ENCODE measurements around the gene NEURL1.

Gene NEURL1

DNA sequence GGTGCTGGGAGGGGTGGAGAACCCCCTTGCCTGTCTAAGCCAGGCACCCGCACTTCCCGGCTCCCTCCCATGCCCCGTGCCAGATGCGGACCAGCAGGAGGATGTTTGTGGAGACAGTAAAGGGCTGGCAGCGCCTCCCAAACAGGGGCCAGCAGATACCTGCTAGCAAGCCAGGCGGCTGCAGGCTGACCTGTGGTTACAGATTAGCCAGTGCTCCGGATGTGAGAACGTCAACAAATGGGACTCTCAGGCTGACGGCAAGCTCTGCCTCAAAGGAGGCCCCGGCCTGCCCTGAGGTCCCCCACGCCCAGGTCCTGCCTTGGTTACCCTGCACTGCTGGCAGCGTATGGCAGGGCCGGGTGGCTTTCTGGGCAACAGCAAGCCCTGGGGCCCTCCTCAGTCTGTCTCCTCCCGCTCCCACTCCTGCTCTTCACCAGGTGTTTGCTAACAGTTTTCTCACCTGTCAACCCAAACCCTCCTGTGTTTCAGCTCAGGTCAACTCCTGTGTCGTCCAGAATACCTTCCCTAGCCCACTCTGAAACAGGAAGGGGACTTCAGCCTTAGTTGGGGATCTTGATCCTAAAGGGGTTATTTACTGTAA lies 85.4 kb downstream of the NEURL1 start:
- no peak overlapping the region for H3K27ac ChIP-seq (ENCODE audit: low read depth, low read length, severe bottlenecking)
- 91 to 93% methylated on average over 9 to 14 of the region's 15 CpGs for WGBS, 2 experiments (ENCODE audit: insufficient coverage in 2 of 2)

DNA sequence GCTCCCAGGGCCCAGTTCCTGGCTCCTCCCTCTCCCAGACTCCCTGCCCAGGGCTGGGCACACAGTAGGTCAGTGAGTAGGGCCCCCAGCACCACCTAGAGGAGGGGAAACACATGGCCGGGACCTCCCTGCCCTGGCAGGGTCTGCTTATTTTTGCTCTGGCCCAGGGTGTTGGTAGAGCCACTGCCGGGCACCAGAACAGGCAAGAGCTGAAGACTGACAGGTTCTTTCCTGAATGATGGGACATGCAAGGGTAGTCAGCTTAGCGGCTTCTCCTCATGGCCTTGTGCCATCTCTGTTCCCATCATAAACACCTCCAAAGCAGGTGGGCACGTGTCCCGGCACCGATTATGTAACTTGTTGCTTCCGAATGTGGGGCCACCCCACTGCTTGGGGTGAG lies 86.5 kb downstream of the NEURL1 start:
- 89 to 97% methylated on average over 5 to 7 of the region's 7 CpGs for WGBS, 2 experiments (ENCODE audit: insufficient coverage in 2 of 2)
- Histone ChIP-seq H3K9me3 (ENCODE audit: control insufficient read depth, low read length) (no peaks in the 10 kb centered on the region), H3K4me3 (ENCODE audit: extremely low read depth, insufficient read depth, low read length, poor library complexity, severe bottlenecking) (no peak overlapping the region), H3K27ac (ENCODE audit: low read depth, low read length, severe bottlenecking) (no peak overlapping the region), H3K4me1 (ENCODE audit: control insufficient read depth, insufficient read depth, low read length, poor library complexity, severe bottlenecking) (peaks cover 2% of the 10 kb centered on the region), H3K36me3 (ENCODE audit: control insufficient read depth, insufficient read depth, low read length) (no peaks in the 10 kb centered on the region)

More for the DNA sequence above, 85.4 kb downstream of the NEURL1 start:
- no peak overlapping the region for H3K4me3 ChIP-seq (ENCODE audit: extremely low read depth, insufficient read depth, low read length, poor library complexity, severe bottlenecking)
- no peaks in the 10 kb centered on the region for H3K9me3 ChIP-seq (ENCODE audit: control insufficient read depth, low read length)
- H3K4me1 ChIP-seq (ENCODE audit: control insufficient read depth, insufficient read depth, low read length, poor library complexity, severe bottlenecking), result peaks cover 2% of the 10 kb centered on the region
- no peaks in the 10 kb centered on the region for H3K36me3 ChIP-seq (ENCODE audit: control insufficient read depth, insufficient read depth, low read length)

- Histone ChIP-seq H3K4me1 (ENCODE audit: control insufficient read depth, insufficient read depth, low read length, poor library complexity, severe bottlenecking) (peaks cover 2% of the 10 kb centered on the region), H3K36me3 (ENCODE audit: control insufficient read depth, insufficient read depth, low read length) (no peaks in the 10 kb centered on the region), H3K27ac (ENCODE audit: low read depth, low read length, severe bottlenecking) (no peak overlapping the region), H3K9me3 (ENCODE audit: control insufficient read depth, low read length) (no peaks in the 10 kb centered on the region), H3K4me3 (ENCODE audit: extremely low read depth, insufficient read depth, low read length, poor library complexity, severe bottlenecking) (no peak overlapping the region)
- whole genome bisulfite sequencing, 2 experiments (ENCODE audit: insufficient coverage in 2 of 2), result 79 to 93% methylated on average over 2 to 5 of the region's 7 CpGs
These were observed 86.9 kb downstream of the NEURL1 start for GRCh38 chr10:103580430-103580829.

DNA sequence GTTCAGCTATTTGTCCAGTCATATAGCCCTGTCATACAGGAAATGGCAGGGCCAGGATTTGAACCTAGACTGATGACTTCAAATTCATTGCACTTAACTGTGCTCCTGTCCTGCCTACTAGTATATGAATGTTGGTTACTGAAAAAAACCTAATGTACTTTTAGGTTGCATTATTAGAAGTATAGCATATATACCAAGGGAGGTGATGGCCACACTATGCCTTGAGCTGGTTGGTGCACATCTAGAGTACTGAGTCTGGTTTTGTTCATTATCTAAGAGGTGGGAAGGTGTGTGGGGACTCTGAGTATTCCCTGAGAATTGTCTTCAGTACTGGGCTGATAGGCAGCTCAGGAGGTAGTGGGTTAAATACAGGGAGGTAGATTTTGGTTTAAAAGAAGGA lies 88.0 kb downstream of the NEURL1 start:
- H3K27ac ChIP-seq (ENCODE audit: low read depth, low read length, severe bottlenecking), result no peak overlapping the region
- H3K9me3 ChIP-seq (ENCODE audit: control insufficient read depth, low read length), result no peaks in the 10 kb centered on the region
- no peaks in the 10 kb centered on the region for H3K36me3 ChIP-seq (ENCODE audit: control insufficient read depth, insufficient read depth, low read length)
- peaks cover 2% of the 10 kb centered on the region for H3K4me1 ChIP-seq (ENCODE audit: control insufficient read depth, insufficient read depth, low read length, poor library complexity, severe bottlenecking)
- no peak overlapping the region for H3K4me3 ChIP-seq (ENCODE audit: extremely low read depth, insufficient read depth, low read length, poor library complexity, severe bottlenecking)

DNA sequence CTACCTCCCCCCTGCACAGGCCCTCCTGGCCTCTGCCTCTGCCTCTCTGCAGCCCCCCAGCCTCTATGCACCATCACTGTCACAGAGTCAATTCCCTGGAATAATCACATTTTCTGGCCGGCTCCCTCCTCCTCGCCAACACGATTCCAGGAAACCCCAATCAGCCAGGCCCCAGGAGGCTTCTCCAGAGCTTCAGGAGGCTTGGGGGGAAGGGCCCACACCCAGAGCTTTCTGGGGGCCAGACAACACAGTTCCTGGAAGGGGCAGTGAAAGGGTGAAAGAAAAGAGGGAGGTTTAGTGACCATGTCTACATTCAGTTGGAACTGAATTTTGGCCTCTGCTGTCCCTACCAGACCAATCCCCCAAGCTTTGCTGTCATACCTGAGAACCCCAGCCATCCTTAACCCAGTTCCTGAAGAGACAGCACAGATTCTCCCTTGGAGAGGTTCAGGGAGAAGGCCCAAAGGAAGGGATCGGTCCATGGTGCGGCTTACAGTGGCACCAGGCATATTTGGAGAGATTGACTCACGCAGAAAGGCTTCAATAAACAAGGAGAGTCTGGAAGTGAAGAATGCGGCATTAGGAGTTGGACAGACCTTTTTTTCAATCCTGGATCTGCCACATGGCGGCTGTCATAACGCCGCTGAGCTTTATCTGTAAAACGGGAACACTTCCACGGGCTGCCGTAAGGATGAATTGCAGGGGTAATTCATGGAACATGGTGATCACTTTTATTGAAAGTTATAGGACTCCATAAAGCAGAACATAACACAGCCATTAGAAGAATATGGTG lies 89.0 kb downstream of the NEURL1 start:
- H3K4me1 ChIP-seq (ENCODE audit: control insufficient read depth, insufficient read depth, low read length, poor library complexity, severe bottlenecking), result peaks cover 2% of the 10 kb centered on the region
- no peaks in the 10 kb centered on the region for H3K9me3 ChIP-seq (ENCODE audit: control insufficient read depth, low read length)
- no peaks in the 10 kb centered on the region for H3K36me3 ChIP-seq (ENCODE audit: control insufficient read depth, insufficient read depth, low read length)
- WGBS, 2 experiments (ENCODE audit: insufficient coverage in 2 of 2), result 88 to 93% methylated on average over 8 of the region's 13 CpGs
- no peak overlapping the region for H3K4me3 ChIP-seq (ENCODE audit: extremely low read depth, insufficient read depth, low read length, poor library complexity, severe bottlenecking)
- H3K27ac ChIP-seq (ENCODE audit: low read depth, low read length, severe bottlenecking), result no peak overlapping the region

- WGBS, 2 experiments (ENCODE audit: insufficient coverage in 2 of 2), result 86 to 94% methylated on average over 7 of the region's 8 CpGs
These were observed 90.3 kb downstream of the NEURL1 start for GRCh38 chr10:103583871-103584215.

GRCh38 chr10:103584216-103585010 lies 90.9 kb downstream of the NEURL1 start:
- Histone ChIP-seq H3K4me1 (ENCODE audit: control insufficient read depth, insufficient read depth, low read length, poor library complexity, severe bottlenecking) (peaks cover 2% of the 10 kb centered on the region), H3K27ac (ENCODE audit: low read depth, low read length, severe bottlenecking) (no peak overlapping the region), H3K9me3 (ENCODE audit: control insufficient read depth, low read length) (no peaks in the 10 kb centered on the region), H3K36me3 (ENCODE audit: control insufficient read depth, insufficient read depth, low read length) (no peaks in the 10 kb centered on the region), H3K4me3 (ENCODE audit: extremely low read depth, insufficient read depth, low read length, poor library complexity, severe bottlenecking) (no peak overlapping the region)
- WGBS, 2 experiments (ENCODE audit: insufficient coverage in 2 of 2), result 89 to 94% methylated on average over 91 to 111 of the region's 111 CpGs

More at GRCh38 chr10:103583871-103584215, 90.3 kb downstream of the NEURL1 start:
- H3K27ac ChIP-seq (ENCODE audit: low read depth, low read length, severe bottlenecking), result no peak overlapping the region
- no peak overlapping the region for H3K4me3 ChIP-seq (ENCODE audit: extremely low read depth, insufficient read depth, low read length, poor library complexity, severe bottlenecking)
- peaks cover 2% of the 10 kb centered on the region for H3K4me1 ChIP-seq (ENCODE audit: control insufficient read depth, insufficient read depth, low read length, poor library complexity, severe bottlenecking)
- H3K9me3 ChIP-seq (ENCODE audit: control insufficient read depth, low read length), result no peaks in the 10 kb centered on the region
- no peaks in the 10 kb centered on the region for H3K36me3 ChIP-seq (ENCODE audit: control insufficient read depth, insufficient read depth, low read length)

DNA sequence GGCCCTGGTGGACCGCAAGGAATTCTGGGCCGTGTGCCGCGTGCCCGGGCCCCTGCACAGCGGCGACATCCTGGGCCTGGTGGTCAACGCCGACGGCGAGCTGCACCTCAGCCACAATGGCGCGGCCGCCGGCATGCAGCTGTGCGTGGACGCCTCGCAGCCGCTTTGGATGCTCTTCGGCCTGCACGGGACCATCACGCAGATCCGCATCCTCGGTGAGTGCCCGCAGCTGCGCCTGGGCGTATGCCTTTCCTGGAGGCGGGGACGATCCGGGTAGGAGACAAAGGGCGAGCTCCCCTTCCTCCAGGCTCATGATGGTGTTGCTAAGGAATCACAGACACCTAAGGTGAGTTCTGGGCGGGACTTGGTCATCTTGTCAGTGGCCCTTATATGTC lies 91.5 kb downstream of the NEURL1 start:
- H3K4me3 ChIP-seq (ENCODE audit: extremely low read depth, insufficient read depth, low read length, poor library complexity, severe bottlenecking), result no peak overlapping the region

GRCh38 chr10:103587073-103587472 lies 93.6 kb downstream of the NEURL1 start:
- Histone ChIP-seq H3K27ac (ENCODE audit: low read depth, low read length, severe bottlenecking) (no peak overlapping the region), H3K4me3 (ENCODE audit: extremely low read depth, insufficient read depth, low read length, poor library complexity, severe bottlenecking) (no peak overlapping the region), H3K9me3 (ENCODE audit: control insufficient read depth, low read length) (no peaks in the 10 kb centered on the region), H3K36me3 (ENCODE audit: control insufficient read depth, insufficient read depth, low read length) (no peaks in the 10 kb centered on the region), H3K4me1 (ENCODE audit: control insufficient read depth, insufficient read depth, low read length, poor library complexity, severe bottlenecking) (peaks cover 2% of the 10 kb centered on the region)

More for the DNA sequence above, 91.5 kb downstream of the NEURL1 start:
- Histone ChIP-seq H3K36me3 (ENCODE audit: control insufficient read depth, insufficient read depth, low read length) (no peaks in the 10 kb centered on the region), H3K4me1 (ENCODE audit: control insufficient read depth, insufficient read depth, low read length, poor library complexity, severe bottlenecking) (peaks cover 2% of the 10 kb centered on the region), H3K27ac (ENCODE audit: low read depth, low read length, severe bottlenecking) (no peak overlapping the region), H3K9me3 (ENCODE audit: control insufficient read depth, low read length) (no peaks in the 10 kb centered on the region)
- 95 to 96% methylated on average over 30 to 32 of the region's 32 CpGs for WGBS, 2 experiments (ENCODE audit: insufficient coverage in 2 of 2)

DNA sequence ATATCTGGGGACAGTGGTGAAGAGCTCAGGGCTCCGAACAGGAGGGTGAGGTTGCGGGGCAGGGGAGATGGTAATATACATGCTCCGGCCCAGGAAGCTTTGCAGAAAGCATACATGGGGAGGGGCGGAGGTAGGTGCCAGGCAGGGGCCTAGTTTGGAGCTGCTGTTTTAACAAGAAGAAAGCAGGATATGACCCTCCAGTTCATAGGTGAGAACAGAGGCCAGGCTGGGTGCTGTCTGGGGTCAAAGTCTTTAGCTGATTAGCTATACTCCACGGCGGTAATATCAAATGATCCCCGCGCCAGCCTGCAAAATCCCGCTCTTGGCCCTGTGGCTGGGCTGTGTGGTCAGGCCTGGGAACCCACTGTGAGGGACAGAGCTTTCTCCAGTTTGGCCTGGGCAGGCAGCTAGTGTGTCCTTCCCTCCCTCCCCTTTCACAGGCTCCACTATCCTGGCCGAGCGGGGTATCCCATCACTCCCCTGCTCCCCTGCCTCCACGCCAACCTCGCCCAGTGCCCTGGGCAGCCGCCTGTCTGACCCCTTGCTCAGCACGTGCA lies 95.6 kb downstream of the NEURL1 start:
- Histone ChIP-seq H3K27ac (ENCODE audit: low read depth, low read length, severe bottlenecking) (no peak overlapping the region), H3K9me3 (ENCODE audit: control insufficient read depth, low read length) (no peaks in the 10 kb centered on the region), H3K4me1 (ENCODE audit: control insufficient read depth, insufficient read depth, low read length, poor library complexity, severe bottlenecking) (no peaks in the 10 kb centered on the region), H3K4me3 (ENCODE audit: extremely low read depth, insufficient read depth, low read length, poor library complexity, severe bottlenecking) (no peak overlapping the region), H3K36me3 (ENCODE audit: control insufficient read depth, insufficient read depth, low read length) (no peaks in the 10 kb centered on the region)
- WGBS, 2 experiments (ENCODE audit: insufficient coverage in 2 of 2), result 91 to 94% methylated on average over 12 to 15 of the region's 15 CpGs
